ENCODE measurements around the gene RHOB.

GRCh38 chr2:20491739-20492531, 45.1 kb downstream of the RHOB start:
- no peak for TF ChIP-seq CTCF (IDR thresholded peaks at IDR 0.05)
- no peak for TF ChIP-seq POLR2A (IDR thresholded peaks at IDR 0.05)
